Measurements from ENCODE around the gene ZNF414. TPM values are rescaled to one million over a fixed set of nuclear protein-coding genes. Genes with fewer than 3 reads are reported as not detected.

The ZNF414 gene
- total and polyA plus RNA-seq, 2 experiments from 2014 or later: 27.4 to 45.0 TPM

GRCh38 chr19:8510589-8511115, 3.3 kb downstream of the ZNF414 start (continued):
- TF ChIP-seq REST (IDR thresholded peaks at IDR 0.05; ENCODE audit: unreplicated experiment) (no peak), POLR2AphosphoS5 (IDR thresholded peaks at IDR 0.05; ENCODE audit: low read depth) (no peak), EZH2 (IDR thresholded peaks at IDR 0.05; ENCODE audit: low read depth, unreplicated experiment) (no peak), CREB1 (CRISPR knock-in tag; IDR thresholded peaks at IDR 0.05; ENCODE audit: low read depth) (no peak), ZNF114 (CRISPR knock-in tag; IDR thresholded peaks at IDR 0.05) (no peak), ETS1 (IDR thresholded peaks at IDR 0.05) (no peak), NANOG (IDR thresholded peaks at IDR 0.05; ENCODE audit: borderline replicate concordance) (no peak)

- peak; percentile 75 for DNase-seq (ENCODE audit: low spot score)
- peak overlapping the region; percentile 82 for H3K4me3 ChIP-seq
- H3K27me3 Mint-ChIP-seq (ENCODE audit: insufficient read depth, low read depth, poor library complexity): peaks cover 18% of the 10 kb centered on the region
- H3K27me3 ChIP-seq (ENCODE audit: insufficient read depth): no peaks in the 10 kb centered on the region
- peak overlapping the region; percentile 96 for H3K4me2 ChIP-seq
- 0 out of 2 replicates have a peak, but pooled peaks cover 8% of the 10 kb centered on the region for H3F3A ChIP-seq (replicated peaks; ENCODE audit: low read depth)
- H3K36me3 ChIP-seq (ENCODE audit: insufficient read depth): no peaks in the 10 kb centered on the region
- peak overlapping the region; percentile 81 for H3K4me3 Mint-ChIP-seq
- H3K79me2 ChIP-seq (replicated peaks; ENCODE audit: insufficient read depth): no peaks in the 10 kb centered on the region
- H3K36me3 Mint-ChIP-seq (ENCODE audit: low read depth): 0 out of 3 replicates have a peak, but pooled peaks cover 4% of the 10 kb centered on the region
- H3K27ac ChIP-seq (ENCODE audit: low read depth): no peak overlapping the region
- peaks cover 10% of the 10 kb centered on the region; the same call in 2 of the 3 replicates for H3K4me1 Mint-ChIP-seq
- peak; percentile 48 for ATAC-seq
- H3K9me2 ChIP-seq (ENCODE audit: insufficient read depth): no peaks in the 10 kb centered on the region
- H4K20me1 ChIP-seq (replicated peaks; ENCODE audit: insufficient read depth): no peaks in the 10 kb centered on the region
- TF ChIP-seq ZNF114 (CRISPR knock-in tag; IDR thresholded peaks at IDR 0.05) (no peak), CTCF (conservative IDR thresholded peaks at IDR 0.05; ENCODE audit: low read depth in 2 of 2) (0 out of 4 replicates have a peak, but pooled peaks of 1 of the 2 experiments have one; percentile 17)
- peak overlapping the region; percentile 96 for H2AFZ ChIP-seq
- peaks cover 4% of the 10 kb centered on the region for H3K4me1 ChIP-seq (ENCODE audit: insufficient read depth)
- no peaks in the 10 kb centered on the region for H3K9me3 Mint-ChIP-seq
- H3K27ac Mint-ChIP-seq: no peak overlapping the region
Measured at GRCh38 chr19:8506402-8506957, 7.5 kb downstream of the ZNF414 start.
